H7 (cell line): Measurements from ENCODE around the gene C5AR1. TPM values are rescaled to one million over a fixed set of nuclear protein-coding genes. Genes with fewer than 3 reads are reported as not detected.

Source experiments
- DNase-seq: peaks from one replicate; pipeline ENCODE4 v3.0.0; 2012
- H3K27me3 ChIP-seq: 2 replicates; pipeline ENCODE4 v1.6.0; 2011; ENCODE audit warnings: mild to moderate bottlenecking, low read length; ENCODE audit not compliant: control insufficient read depth, insufficient read depth
- H3K36me3 ChIP-seq: replicated peaks from 2 replicates; pipeline ENCODE4 v1.5.1; 2011; ENCODE audit warnings: low read length; ENCODE audit not compliant: control insufficient read depth, insufficient read depth
- H3K4me3 ChIP-seq: 2 replicates; pipeline ENCODE4 v1.5.1; 2011; ENCODE audit warnings: low read depth, mild to moderate bottlenecking, control low read depth, low read length, moderate library complexity; ENCODE audit not compliant: insufficient read depth
- total RNA-seq: library from RNA; depleted of rRNA; stranded (reverse); fragments of >200 nt; shearing (Covaris generic); gene quantifications from 2 replicates; pipeline ENCODE4 v1.2.3, GENCODE V29; 2014

Gene C5AR1
- total RNA-seq, 1 experiment from 2014 or later: 0.17 TPM

DNA sequence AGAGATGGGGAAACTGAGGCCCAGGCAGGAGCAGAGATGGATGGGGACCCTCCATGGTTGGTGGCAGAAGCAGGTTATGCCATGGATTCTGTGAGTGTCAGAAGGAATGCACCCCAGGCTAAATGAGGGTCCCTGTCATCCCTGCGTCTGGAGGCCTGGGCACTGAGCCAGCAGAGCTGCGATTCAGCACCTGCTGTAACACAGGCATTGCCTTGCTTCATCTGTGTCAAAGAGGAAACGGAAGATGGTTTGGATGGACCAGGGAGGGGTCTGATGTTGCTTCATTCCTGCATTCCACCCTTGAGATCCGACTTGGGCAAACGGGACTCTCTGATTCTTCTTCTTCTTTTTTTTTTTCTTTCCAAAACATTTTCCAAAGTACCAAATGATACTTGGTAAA, 1.2 kb downstream of the C5AR1 start:
- Histone ChIP-seq H3K36me3 (no peaks in the 10 kb centered on the region), H3K4me3 (no peak overlapping the region), H3K27me3 (no peaks in the 10 kb centered on the region)
- no peak for DNase-seq

DNA sequence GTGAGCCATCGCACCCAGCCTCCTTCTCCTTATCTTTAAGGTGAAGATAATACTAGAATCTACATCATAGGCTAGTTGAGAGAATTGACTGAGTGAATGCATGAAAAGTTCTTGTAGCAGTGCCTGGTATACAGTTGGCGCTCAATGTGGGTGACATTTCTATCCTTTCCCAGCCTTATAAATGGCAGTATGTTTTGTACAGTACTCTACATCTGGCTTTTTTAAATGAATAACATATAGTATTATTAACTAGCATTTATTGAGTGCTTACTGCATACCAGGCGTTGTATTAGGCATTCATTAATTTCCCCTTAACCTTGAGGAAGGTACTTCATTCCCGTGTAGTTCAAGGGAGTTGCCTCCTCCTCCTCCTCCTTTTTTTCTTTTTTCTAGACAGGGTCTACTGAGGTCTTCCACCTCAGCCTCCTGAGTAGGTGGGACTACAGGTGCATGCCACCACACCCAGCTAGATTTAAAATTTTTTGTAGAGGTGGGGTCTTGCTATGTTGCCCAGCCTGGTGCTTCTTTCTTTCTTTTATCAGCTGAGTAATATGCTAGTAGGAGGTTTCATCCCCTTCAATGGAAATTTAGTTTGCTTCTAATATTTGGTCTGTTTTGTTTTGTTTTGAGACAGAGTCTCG, 2.8 kb downstream of the C5AR1 start:
- H3K4me3 ChIP-seq: no peak overlapping the region
- no peaks in the 10 kb centered on the region for H3K36me3 ChIP-seq
- H3K27me3 ChIP-seq: no peaks in the 10 kb centered on the region
- DNase-seq: no peak

DNA sequence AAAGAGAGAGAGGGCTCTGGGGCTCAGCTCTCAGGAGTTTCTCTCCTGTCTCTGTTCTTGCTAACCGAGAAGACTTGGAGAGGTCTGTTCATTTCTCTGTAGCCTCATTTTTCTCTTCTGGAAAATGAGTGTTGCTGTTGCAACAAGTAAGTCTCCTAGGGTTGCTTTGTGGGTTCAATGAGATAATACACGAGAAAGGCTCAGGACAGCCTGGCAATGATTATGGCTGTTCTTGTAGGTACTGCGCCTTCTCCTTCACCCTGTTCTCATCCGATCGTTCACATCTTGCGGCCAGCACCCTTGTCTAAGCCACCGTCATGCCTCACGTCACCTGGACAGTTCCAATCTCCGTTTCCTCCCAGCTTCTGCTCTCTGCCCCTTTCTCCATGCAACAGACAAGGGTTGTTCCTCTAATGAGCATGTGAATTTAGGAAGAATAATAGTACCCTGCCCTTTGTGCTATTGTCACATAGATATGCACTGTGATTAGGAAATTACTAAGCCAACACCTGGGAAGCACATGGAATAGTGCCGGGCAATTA, 4.2 kb downstream of the C5AR1 start:
- H3K27me3 ChIP-seq: no peaks in the 10 kb centered on the region
- H3K36me3 ChIP-seq: no peaks in the 10 kb centered on the region
- no peak for DNase-seq
- no peak overlapping the region for H3K4me3 ChIP-seq

DNA sequence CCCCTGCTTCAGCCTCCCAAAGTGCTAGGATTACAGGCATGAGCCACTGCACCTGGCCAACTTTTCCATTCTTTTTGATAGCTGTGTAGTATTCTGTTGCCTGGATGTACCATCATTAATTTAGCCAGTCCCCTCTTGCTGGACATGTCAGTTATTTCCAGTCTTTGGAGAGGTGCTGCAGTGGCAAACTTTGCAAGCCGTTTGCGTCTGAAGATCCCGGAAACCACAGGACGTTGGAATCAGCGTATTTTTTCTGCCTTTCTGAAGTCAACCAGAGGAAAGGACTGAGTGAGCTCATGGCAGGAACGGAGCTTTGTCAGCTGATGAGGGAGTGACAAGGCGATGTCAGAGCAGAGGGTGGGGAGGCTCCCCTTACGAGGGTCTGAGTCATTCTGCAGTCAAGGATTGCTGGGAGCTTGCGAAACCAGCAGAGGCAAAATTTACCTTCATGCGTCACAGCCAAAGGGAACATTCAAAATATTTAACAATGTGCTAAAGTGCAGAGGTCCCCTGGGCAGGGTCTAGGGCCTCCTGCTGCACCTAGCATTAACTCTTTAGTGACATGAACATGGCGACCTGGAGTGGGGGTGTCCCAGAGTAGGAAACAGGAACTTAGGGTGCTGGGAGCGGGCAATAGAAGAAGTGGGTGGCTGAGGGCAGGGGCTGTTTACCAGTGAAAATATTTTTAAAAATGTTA, 5.6 kb downstream of the C5AR1 start:
- Histone ChIP-seq H3K36me3 (no peaks in the 10 kb centered on the region), H3K27me3 (no peaks in the 10 kb centered on the region), H3K4me3 (no peak overlapping the region)
- peak; percentile 53 for DNase-seq

DNA sequence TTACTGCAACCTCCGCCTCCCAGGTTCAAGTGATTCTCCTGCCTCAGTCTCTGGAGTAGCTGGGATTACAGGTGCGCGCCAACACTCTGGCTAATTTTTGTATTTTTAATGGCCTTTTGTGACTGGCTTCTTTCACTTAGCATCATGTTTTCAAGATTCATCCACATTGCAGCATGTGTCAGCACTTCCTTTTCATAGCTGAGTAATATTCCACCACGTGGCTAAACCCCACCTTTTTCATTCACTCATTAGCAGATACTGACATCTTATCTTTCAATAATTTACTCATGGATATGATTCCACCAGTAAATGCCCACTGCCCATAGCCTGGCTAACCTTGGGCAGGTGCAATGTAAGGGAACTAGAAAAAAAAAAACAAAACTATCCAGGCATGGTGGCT, 6.9 kb downstream of the C5AR1 start:
- no peaks in the 10 kb centered on the region for H3K36me3 ChIP-seq

GRCh38 chr19:47319923-47320871, 10.5 kb downstream of the C5AR1 start:
- no peak overlapping the region for H3K4me3 ChIP-seq
- H3K36me3 ChIP-seq: no peaks in the 10 kb centered on the region
- no peak for DNase-seq
- no peaks in the 10 kb centered on the region for H3K27me3 ChIP-seq

More for the DNA sequence above, 6.9 kb downstream of the C5AR1 start:
- no peaks in the 10 kb centered on the region for H3K27me3 ChIP-seq
- H3K4me3 ChIP-seq: no peak overlapping the region
- no peak for DNase-seq

DNA sequence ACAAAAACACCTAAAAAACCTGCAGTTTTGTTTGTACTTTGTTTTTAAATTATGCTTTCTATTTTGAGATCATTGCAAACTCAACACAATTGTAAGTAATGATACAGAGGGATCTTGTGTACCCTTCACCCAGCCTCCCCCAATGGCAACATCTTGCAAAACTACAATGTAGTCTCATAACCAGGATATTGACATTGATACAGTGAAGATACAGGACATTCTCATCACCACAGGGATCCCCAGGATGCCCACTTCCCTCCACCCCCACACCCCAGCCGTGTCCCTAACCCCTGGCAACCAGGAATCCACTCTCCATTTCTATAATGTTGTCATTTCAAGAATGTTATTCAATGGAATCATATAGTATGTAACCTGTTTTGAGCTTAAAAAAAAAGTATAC, 12.0 kb downstream of the C5AR1 start:
- Histone ChIP-seq H3K36me3 (no peaks in the 10 kb centered on the region), H3K4me3 (no peak overlapping the region), H3K27me3 (no peaks in the 10 kb centered on the region)
- no peak for DNase-seq

DNA sequence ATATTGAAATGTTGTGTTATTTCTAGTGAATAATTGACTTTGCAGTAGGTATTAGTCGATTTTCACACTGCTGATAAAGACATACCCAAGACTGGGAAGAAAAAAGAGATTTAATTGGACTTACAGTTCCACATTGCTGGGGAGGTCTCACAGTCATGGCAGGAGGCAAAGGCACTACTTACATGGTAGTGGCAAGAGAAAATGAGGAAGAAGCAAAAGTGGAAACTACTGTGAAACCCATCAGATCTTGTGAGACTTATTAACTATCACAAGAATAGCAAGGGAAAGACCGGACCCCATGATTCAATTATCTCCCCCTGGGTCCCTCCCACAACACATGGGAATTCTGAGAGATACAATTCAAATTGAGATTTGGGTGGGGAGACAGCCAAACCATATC, 12.4 kb downstream of the C5AR1 start:
- Histone ChIP-seq H3K4me3 (no peak overlapping the region), H3K36me3 (no peaks in the 10 kb centered on the region), H3K27me3 (no peaks in the 10 kb centered on the region)
- DNase-seq: no peak

DNA sequence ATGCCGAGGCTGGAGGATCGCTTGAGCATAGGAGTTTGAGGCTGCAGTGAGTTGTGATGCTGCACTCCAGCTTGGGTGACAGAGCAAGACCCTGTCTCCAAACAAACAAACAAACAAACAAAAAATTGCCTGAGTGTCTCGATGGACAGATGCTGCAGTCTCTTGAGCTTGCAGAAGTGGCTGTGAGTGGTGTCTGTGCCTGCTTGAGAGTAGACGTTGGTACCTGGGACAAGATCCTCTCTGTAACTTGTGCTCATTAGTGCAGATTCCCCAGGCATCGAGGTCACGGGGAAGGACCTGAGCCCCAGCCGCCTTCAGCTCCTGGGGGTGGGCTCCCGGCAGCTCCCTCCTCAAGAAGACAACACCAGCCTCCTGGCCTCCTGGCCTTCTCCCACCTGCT, 13.7 kb downstream of the C5AR1 start:
- DNase-seq: peak; percentile 47
- no peaks in the 10 kb centered on the region for H3K36me3 ChIP-seq
- H3K27me3 ChIP-seq: no peaks in the 10 kb centered on the region
- no peak overlapping the region for H3K4me3 ChIP-seq

GRCh38 chr19:47323872-47324271, 14.2 kb downstream of the C5AR1 start:
- peak; percentile 41 for DNase-seq
- H3K36me3 ChIP-seq: no peaks in the 10 kb centered on the region
- H3K4me3 ChIP-seq: no peak overlapping the region
- H3K27me3 ChIP-seq: no peaks in the 10 kb centered on the region

- DNase-seq: peak; percentile 32
- Histone ChIP-seq H3K27me3 (no peaks in the 10 kb centered on the region), H3K36me3 (no peaks in the 10 kb centered on the region), H3K4me3 (no peak overlapping the region)
These were observed 14.8 kb downstream of the C5AR1 start for GRCh38 chr19:47324502-47324901.

DNA sequence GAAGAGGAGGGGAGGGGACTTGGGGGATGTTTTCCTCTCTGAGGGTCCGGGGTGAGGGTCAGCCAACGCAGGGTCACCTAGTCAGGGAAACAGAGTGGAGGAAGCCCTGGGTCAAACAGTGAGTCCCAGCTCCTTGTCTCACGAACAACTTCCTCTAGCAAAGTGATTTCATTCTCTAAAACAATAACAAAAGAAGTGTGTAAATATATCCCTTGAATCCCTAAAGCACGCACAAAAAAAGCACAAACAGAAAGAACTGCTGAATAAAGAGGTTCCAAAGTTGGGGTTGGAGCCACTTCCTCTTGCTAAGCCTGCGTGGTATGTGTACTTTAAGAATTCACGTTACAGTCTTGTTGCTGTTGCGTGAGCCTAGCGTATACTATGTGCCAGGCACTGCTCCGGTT, 20.8 kb downstream of the C5AR1 start:
- H3K36me3 ChIP-seq: no peaks in the 10 kb centered on the region
- H3K27me3 ChIP-seq: no peaks in the 10 kb centered on the region
- H3K4me3 ChIP-seq: no peak overlapping the region
- DNase-seq: no peak

GRCh38 chr19:47331490-47331889, 21.8 kb downstream of the C5AR1 start:
- DNase-seq: no peak
- Histone ChIP-seq H3K36me3 (no peaks in the 10 kb centered on the region), H3K27me3 (no peaks in the 10 kb centered on the region), H3K4me3 (no peak overlapping the region)

- H3K27me3 ChIP-seq: no peaks in the 10 kb centered on the region
- H3K36me3 ChIP-seq: no peaks in the 10 kb centered on the region
- H3K4me3 ChIP-seq: no peak within 1 kb of the TSS
- DNase-seq: no peak
These were observed 22.4 kb downstream of the C5AR1 start, which contains the start of gene C5AR2 for GRCh38 chr19:47331931-47332547. Gene C5AR2 (plus strand): TSS chr19:47332175. CDS start chr19:47340800, 8,625 bp downstream.
